ENCODE data around the gene CPLX4.

- no peak for TF ChIP-seq CTCF (IDR thresholded peaks at IDR 0.05)
- TF ChIP-seq POLR2A (IDR thresholded peaks at IDR 0.05): no peak
Measured at GRCh38 chr18:59300676-59301285, 17.7 kb downstream of the CPLX4 start.

Data from heart left ventricle (tissue), 13 donors.